OCI-LY3 (cell line): ENCODE data around the gene BCKDHB.
"Not testable (repeated sequence)": the region's sequence is repeated elsewhere in the genome, so short reads cannot be mapped to it uniquely, and the experiment has no call there.

Source experiments
- H2AFZ ChIP-seq: fragments of 200-600, 300-600 bp; shearing (Covaris generic); 2 replicates; pipeline ENCODE4 v1.6.0; 2014; ENCODE audit warnings: antibody characterized with exemption, low read depth, low read length
- H3K27ac ChIP-seq: fragments of 200-600, 300-600 bp; sonication (generic); 2 replicates; pipeline ENCODE4 v1.5.1; 2014; ENCODE audit warnings: mild to moderate bottlenecking, low read length, moderate library complexity, mixed read lengths
- H3K27me3 ChIP-seq: fragments of 200-600, 300-600 bp; sonication (generic); 2 replicates; pipeline ENCODE4 v1.6.1; 2014; ENCODE audit warnings: low read depth, low read length, mixed read lengths
- H3K36me3 ChIP-seq: fragments of 200-600, 300-600 bp; sonication (generic); replicated peaks from 2 replicates; pipeline ENCODE3; 2014; ENCODE audit warnings: low read depth, low read length, mixed read lengths
- H3K4me1 ChIP-seq: fragments of 300-600, 200-600 bp; sonication (generic); 2 replicates; pipeline ENCODE4 v1.6.1; 2014; ENCODE audit warnings: low read length, mixed read lengths
- H3K4me2 ChIP-seq: fragments of 200-600, 300-600 bp; sonication (generic); 2 replicates; pipeline ENCODE4 v1.6.1; 2014; ENCODE audit warnings: low read length, mixed read lengths
- H3K4me3 ChIP-seq: fragments of 300-600, 200-600 bp; sonication (generic); 2 replicates; pipeline ENCODE4 v1.5.1; 2014; ENCODE audit warnings: antibody characterized with exemption, mild to moderate bottlenecking, low read length, moderate library complexity
- H3K79me2 ChIP-seq: fragments of 300-600, 200-600 bp; shearing (Covaris generic); 2 replicates; pipeline ENCODE4 v1.6.1; 2014; ENCODE audit warnings: mild to moderate bottlenecking, low read length, mixed read lengths
- H3K9ac ChIP-seq: fragments of 300-600, 200-600 bp; shearing (Covaris generic); 2 replicates; pipeline ENCODE4 v1.6.0; 2014; ENCODE audit warnings: mild to moderate bottlenecking, low read length, moderate library complexity
- H3K9me3 ChIP-seq: fragments of 200-600, 300-600 bp; shearing (Covaris generic); 2 replicates; pipeline ENCODE4 v1.6.1; 2014; ENCODE audit warnings: low read length, mixed read lengths; ENCODE audit not compliant: insufficient read depth
- H4K20me1 ChIP-seq: fragments of 200-600, 300-600 bp; sonication (generic); 2 replicates; pipeline ENCODE4 v1.6.1; 2016; ENCODE audit warnings: low read length, mixed read lengths; ENCODE audit not compliant: insufficient read depth
- CTCF ChIP-seq: fragments of 200-600, 300-600 bp; sonication (generic); IDR thresholded peaks from 2 replicates; pipeline ENCODE4 v1.5.1; 2014; ENCODE audit warnings: antibody characterized with exemption, low read length, low read depth
- EZH2phosphoT487 ChIP-seq: fragments of 200-600 bp; shearing (Covaris generic); IDR thresholded peaks from 2 replicates; pipeline ENCODE4 v1.6.1; 2018; ENCODE audit warnings: antibody characterized with exemption, mixed run types, low read depth

The BCKDHB gene

GRCh38 chr6:80233958-80234357 is 127.5 kb downstream of the BCKDHB start:
- H3K36me3 ChIP-seq: no peaks in the 10 kb centered on the region
- H4K20me1 ChIP-seq: no peaks in the 10 kb centered on the region
- H3K9me3 ChIP-seq: no peaks in the 10 kb centered on the region
- no peak overlapping the region for H3K4me3 ChIP-seq
- H3K9ac ChIP-seq: no peak overlapping the region
- H3K79me2 ChIP-seq: no peaks in the 10 kb centered on the region
- TF ChIP-seq CTCF: no peak
- no peak for TF ChIP-seq EZH2phosphoT487
- H2AFZ ChIP-seq: no peak overlapping the region
- H3K27me3 ChIP-seq: no peaks in the 10 kb centered on the region
- no peaks in the 10 kb centered on the region for H3K4me1 ChIP-seq
- H3K27ac ChIP-seq: no peak overlapping the region
- H3K4me2 ChIP-seq: no peak overlapping the region

GRCh38 chr6:80234401-80234800 is 127.9 kb downstream of the BCKDHB start:
- TF ChIP-seq CTCF (no peak), EZH2phosphoT487 (no peak)
- no peaks in the 10 kb centered on the region for H3K27me3 ChIP-seq

GRCh38 chr6:80234908-80235307 is 128.4 kb downstream of the BCKDHB start:
- no peak overlapping the region for H3K4me3 ChIP-seq
- TF ChIP-seq CTCF (no peak), EZH2phosphoT487 (no peak)
- no peaks in the 10 kb centered on the region for H3K4me1 ChIP-seq
- no peaks in the 10 kb centered on the region for H3K79me2 ChIP-seq
- no peak overlapping the region for H3K9ac ChIP-seq
- no peaks in the 10 kb centered on the region for H3K27me3 ChIP-seq
- no peak overlapping the region for H3K27ac ChIP-seq
- no peak overlapping the region for H3K4me2 ChIP-seq
- H4K20me1 ChIP-seq: no peaks in the 10 kb centered on the region
- no peaks in the 10 kb centered on the region for H3K9me3 ChIP-seq
- H3K36me3 ChIP-seq: no peaks in the 10 kb centered on the region
- no peak overlapping the region for H2AFZ ChIP-seq

More at GRCh38 chr6:80234401-80234800, 127.9 kb downstream of the BCKDHB start:
- H3K27ac ChIP-seq: no peak overlapping the region
- H3K9ac ChIP-seq: no peak overlapping the region
- no peaks in the 10 kb centered on the region for H3K36me3 ChIP-seq
- no peaks in the 10 kb centered on the region for H4K20me1 ChIP-seq
- H3K4me2 ChIP-seq: no peak overlapping the region
- H3K9me3 ChIP-seq: no peaks in the 10 kb centered on the region
- no peaks in the 10 kb centered on the region for H3K79me2 ChIP-seq
- H3K4me1 ChIP-seq: no peaks in the 10 kb centered on the region
- H2AFZ ChIP-seq: no peak overlapping the region
- no peak overlapping the region for H3K4me3 ChIP-seq

GRCh38 chr6:80235647-80236046 is 129.2 kb downstream of the BCKDHB start:
- H3K4me1 ChIP-seq: no peaks in the 10 kb centered on the region
- no peak overlapping the region for H3K4me3 ChIP-seq
- no peaks in the 10 kb centered on the region for H3K27me3 ChIP-seq
- no peak overlapping the region for H3K9ac ChIP-seq
- no peaks in the 10 kb centered on the region for H3K79me2 ChIP-seq
- H3K4me2 ChIP-seq: no peak overlapping the region
- no peaks in the 10 kb centered on the region for H3K36me3 ChIP-seq
- no peaks in the 10 kb centered on the region for H3K9me3 ChIP-seq
- no peak overlapping the region for H2AFZ ChIP-seq
- H3K27ac ChIP-seq: no peak overlapping the region
- H4K20me1 ChIP-seq: no peaks in the 10 kb centered on the region
- no peak for TF ChIP-seq EZH2phosphoT487
- no peak for TF ChIP-seq CTCF

GRCh38 chr6:80238754-80239153 is 132.3 kb downstream of the BCKDHB start:
- H3K4me3 ChIP-seq, H3K9ac ChIP-seq, H3K4me2 ChIP-seq, H3K79me2 ChIP-seq, H2AFZ ChIP-seq, H3K27me3 ChIP-seq, H3K4me1 ChIP-seq, H3K9me3 ChIP-seq, H3K36me3 ChIP-seq, H4K20me1 ChIP-seq, H3K27ac ChIP-seq: not testable (repeated sequence)
